Brain pericyte (primary cell): ENCODE data around the gene AQP5.
"Not testable (repeated sequence)": the region's sequence is repeated elsewhere in the genome, so short reads cannot be mapped to it uniquely, and the experiment has no call there.

Experiments
- DNase-seq: peaks from one replicate; pipeline ENCODE4 v3.0.0-alpha.2; 2012; ENCODE audit warnings: low read depth, low spot score

Gene AQP5

GRCh38 chr12:49980501-49981349 lies 19.1 kb downstream of the AQP5 start:
- DNase-seq: no peak

- no peak for DNase-seq
These were observed 20.8 kb downstream of the AQP5 start for GRCh38 chr12:49982246-49983087.

GRCh38 chr12:49983892-49984291 lies 22.2 kb downstream of the AQP5 start:
- peak; percentile 56 for DNase-seq

- DNase-seq: no peak
These were observed 23.0 kb downstream of the AQP5 start for GRCh38 chr12:49984476-49985359.

- DNase-seq: no peak
These were observed 24.3 kb downstream of the AQP5 start for GRCh38 chr12:49985981-49986380.

GRCh38 chr12:49986476-49986875 lies 24.8 kb downstream of the AQP5 start:
- not testable (repeated sequence) for DNase-seq

- DNase-seq: no peak
These were observed 26.1 kb downstream of the AQP5 start for GRCh38 chr12:49987625-49988303.

- DNase-seq: not testable (repeated sequence)
These were observed 27.7 kb downstream of the AQP5 start for GRCh38 chr12:49989400-49989799.

GRCh38 chr12:49990273-49990672 lies 28.6 kb downstream of the AQP5 start:
- no peak for DNase-seq

GRCh38 chr12:49998453-49998852 lies 36.8 kb downstream of the AQP5 start:
- DNase-seq: no peak

GRCh38 chr12:50003595-50003994 lies 41.9 kb downstream of the AQP5 start:
- DNase-seq: no peak

- DNase-seq: no peak
These were observed 43.0 kb downstream of the AQP5 start for GRCh38 chr12:50004696-50005095.

GRCh38 chr12:50005175-50005574 lies 43.5 kb downstream of the AQP5 start:
- no peak for DNase-seq

- no peak for DNase-seq
These were observed 44.6 kb downstream of the AQP5 start for GRCh38 chr12:50006280-50006679.

- DNase-seq: no peak
These were observed 45.2 kb downstream of the AQP5 start for GRCh38 chr12:50006754-50007442.

- no peak for DNase-seq
These were observed 51.9 kb downstream of the AQP5 start for GRCh38 chr12:50013361-50014147.

GRCh38 chr12:50014342-50014741 lies 52.7 kb downstream of the AQP5 start:
- DNase-seq: no peak
